HG03064 (cell line): ENCODE data around the gene DIP2A.

Experiments used
- ATAC-seq: cut with Tn5 transposase; IDR thresholded peaks from one replicate; pipeline ENCODE4 v1.9.1; 2021; ENCODE audit warnings: low read depth; ENCODE audit not compliant: unreplicated experiment

DIP2A gene

GRCh38 chr21:46458315-46459023, at the start of gene DIP2A:
Gene DIP2A, plus strand, starts transcription at chr21:46458891. Its CDS starts 241 bp downstream, at chr21:46459132.
- ATAC-seq: peak; percentile 82

GRCh38 chr21:46409641-46410406, 48.9 kb upstream of the DIP2A start:
- no peak for ATAC-seq

GRCh38 chr21:46410516-46410915, 48.2 kb upstream of the DIP2A start:
- ATAC-seq: no peak

GRCh38 chr21:46411236-46411635, 47.5 kb upstream of the DIP2A start:
- no peak for ATAC-seq

GRCh38 chr21:46411691-46412090, 47.0 kb upstream of the DIP2A start:
- no peak for ATAC-seq

- no peak for ATAC-seq
These were observed 45.9 kb upstream of the DIP2A start for GRCh38 chr21:46412521-46413364.

GRCh38 chr21:46413365-46413696, 45.4 kb upstream of the DIP2A start:
- ATAC-seq: no peak

- no peak for ATAC-seq
These were observed 43.8 kb upstream of the DIP2A start for GRCh38 chr21:46414965-46415275.

GRCh38 chr21:46416551-46416950, 42.1 kb upstream of the DIP2A start:
- no peak for ATAC-seq

- ATAC-seq: no peak
These were observed 40.3 kb upstream of the DIP2A start for GRCh38 chr21:46418265-46418946.

GRCh38 chr21:46420241-46421190, 38.2 kb upstream of the DIP2A start:
- ATAC-seq: no peak

- ATAC-seq: no peak
These were observed 37.4 kb upstream of the DIP2A start for GRCh38 chr21:46421191-46421750.

- no peak for ATAC-seq
These were observed 36.7 kb upstream of the DIP2A start for GRCh38 chr21:46421756-46422555.

- no peak for ATAC-seq
These were observed 36.0 kb upstream of the DIP2A start for GRCh38 chr21:46422636-46423241.

GRCh38 chr21:46423546-46424038, 35.1 kb upstream of the DIP2A start:
- ATAC-seq: no peak

- ATAC-seq: no peak
These were observed 34.6 kb upstream of the DIP2A start for GRCh38 chr21:46424039-46424591.

GRCh38 chr21:46424621-46425020, 34.1 kb upstream of the DIP2A start:
- no peak for ATAC-seq

- ATAC-seq: no peak
These were observed 33.6 kb upstream of the DIP2A start for GRCh38 chr21:46425041-46425440.
